Brain microvascular endothelial cell (primary cell): ENCODE measurements around the gene ASIC3.
"Not testable (repeated sequence)": the region's sequence is repeated elsewhere in the genome, so short reads cannot be mapped to it uniquely, and the experiment has no call there.

Experiments
- DNase-seq: peaks from one replicate; pipeline ENCODE4 v3.0.0-alpha.2; 2020
- H3K27ac ChIP-seq: fragments of 250-450 bp; sonication (Bioruptor Pico); 2 replicates; pipeline ENCODE4 v1.5.1; 2020; ENCODE audit warnings: mild to moderate bottlenecking, moderate library complexity
- H3K27me3 ChIP-seq: fragments of 250-450 bp; sonication (Bioruptor Pico); replicated peaks from 2 replicates; pipeline ENCODE4 v1.5.1; 2020; ENCODE audit warnings: mild to moderate bottlenecking
- H3K36me3 ChIP-seq: fragments of 250-450 bp; sonication (Bioruptor Pico); replicated peaks from 2 replicates; pipeline ENCODE4 v1.5.1; 2020; ENCODE audit warnings: mild to moderate bottlenecking
- H3K4me3 ChIP-seq: 2 replicates; pipeline ENCODE4 v1.5.1; 2011; ENCODE audit warnings: low read depth, mild to moderate bottlenecking, control low read depth, low read length, moderate library complexity
- in situ Hi-C: cut with HindIII; loops from 2 replicates; pipeline ENCODE4 v1.10.0; 2017; ENCODE audit warnings: low sequenced_read_pairs, low pct_ligation_motif_present
- TF ChIP-seq, protein P1 (sequence below): IDR thresholded peaks from 2 replicates; pipeline ENCODE4 v1.5.1; 2011; ENCODE audit warnings: low read depth, mild to moderate bottlenecking, moderate library complexity, low read length, control low read depth, inconsistent platforms; ENCODE audit errors: missing control alignments

ASIC3 gene

DNA sequence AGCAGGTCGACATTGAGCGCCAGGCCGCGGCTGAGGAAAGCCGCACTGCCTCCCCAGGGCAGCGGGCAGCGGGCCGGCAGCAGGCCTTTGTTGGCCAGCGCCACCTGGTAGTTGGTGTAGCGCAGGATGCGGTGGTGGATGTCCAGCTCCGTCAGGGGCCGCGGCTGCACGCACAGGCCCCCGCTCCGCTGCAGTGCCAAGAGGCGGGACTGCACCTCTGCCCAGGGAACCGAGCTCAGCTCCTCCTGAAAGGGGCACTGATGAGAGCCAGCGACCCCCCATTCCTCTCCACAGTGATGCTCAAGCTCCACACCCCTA is 29.2 kb upstream of the ASIC3 start:
- Histone ChIP-seq H3K4me3 (no peak overlapping the region), H3K27ac (no peak overlapping the region), H3K27me3 (peaks cover 27% of the 10 kb centered on the region), H3K36me3 (no peaks in the 10 kb centered on the region)
- in situ Hi-C loops, result no loop called here
- TF ChIP-seq, protein P1, sequence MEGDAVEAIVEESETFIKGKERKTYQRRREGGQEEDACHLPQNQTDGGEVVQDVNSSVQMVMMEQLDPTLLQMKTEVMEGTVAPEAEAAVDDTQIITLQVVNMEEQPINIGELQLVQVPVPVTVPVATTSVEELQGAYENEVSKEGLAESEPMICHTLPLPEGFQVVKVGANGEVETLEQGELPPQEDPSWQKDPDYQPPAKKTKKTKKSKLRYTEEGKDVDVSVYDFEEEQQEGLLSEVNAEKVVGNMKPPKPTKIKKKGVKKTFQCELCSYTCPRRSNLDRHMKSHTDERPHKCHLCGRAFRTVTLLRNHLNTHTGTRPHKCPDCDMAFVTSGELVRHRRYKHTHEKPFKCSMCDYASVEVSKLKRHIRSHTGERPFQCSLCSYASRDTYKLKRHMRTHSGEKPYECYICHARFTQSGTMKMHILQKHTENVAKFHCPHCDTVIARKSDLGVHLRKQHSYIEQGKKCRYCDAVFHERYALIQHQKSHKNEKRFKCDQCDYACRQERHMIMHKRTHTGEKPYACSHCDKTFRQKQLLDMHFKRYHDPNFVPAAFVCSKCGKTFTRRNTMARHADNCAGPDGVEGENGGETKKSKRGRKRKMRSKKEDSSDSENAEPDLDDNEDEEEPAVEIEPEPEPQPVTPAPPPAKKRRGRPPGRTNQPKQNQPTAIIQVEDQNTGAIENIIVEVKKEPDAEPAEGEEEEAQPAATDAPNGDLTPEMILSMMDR, result no peak
- no peak for DNase-seq

DNA sequence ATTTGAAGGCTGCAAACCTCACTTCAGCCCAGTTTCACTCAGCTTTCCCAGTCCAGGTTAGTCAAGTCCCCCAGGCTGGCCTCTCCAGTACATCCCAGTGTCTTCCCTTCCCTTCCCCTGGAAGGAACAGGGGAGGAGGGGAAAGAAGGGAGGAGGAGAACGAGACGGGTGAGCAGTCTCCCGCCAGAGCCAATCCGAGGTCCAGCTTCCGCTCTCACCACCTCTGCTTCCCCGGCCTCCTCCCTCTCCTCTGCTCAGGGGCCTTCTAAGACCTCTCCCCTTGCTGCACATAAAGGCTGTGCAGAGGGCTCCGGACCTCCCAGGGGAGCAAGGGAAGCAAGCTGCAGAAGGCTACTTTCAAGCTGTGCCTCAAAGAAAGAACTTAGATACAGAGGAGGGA is 28.1 kb upstream of the ASIC3 start:
- Histone ChIP-seq H3K27ac (no peak overlapping the region), H3K27me3 (peaks cover 27% of the 10 kb centered on the region), H3K4me3 (no peak overlapping the region), H3K36me3 (no peaks in the 10 kb centered on the region)
- TF ChIP-seq, protein P1, result no peak
- in situ Hi-C loops, result no loop called here
- no peak for DNase-seq

DNA sequence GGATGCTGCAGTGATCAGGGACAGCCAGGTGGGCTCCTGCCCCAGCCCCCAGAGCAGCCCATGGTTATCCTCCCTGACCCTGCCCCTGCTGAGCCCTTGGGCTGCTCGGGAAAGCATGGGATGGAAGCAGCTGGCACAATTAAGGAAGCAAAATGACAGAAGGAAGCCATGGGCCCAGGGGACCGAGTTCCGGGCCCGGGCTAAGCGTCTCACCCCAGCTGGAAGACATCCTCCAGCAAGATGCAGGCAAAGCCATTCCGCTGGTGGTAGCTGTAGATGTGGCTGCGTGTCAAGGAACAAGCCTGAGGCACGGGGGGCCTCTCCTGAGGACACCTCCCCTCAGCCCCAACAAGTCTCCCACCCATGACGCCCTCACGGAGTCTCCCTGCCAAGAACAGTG is 25.1 kb upstream of the ASIC3 start:
- Histone ChIP-seq H3K27me3 (peaks cover 24% of the 10 kb centered on the region), H3K4me3 (no peak overlapping the region), H3K36me3 (no peaks in the 10 kb centered on the region), H3K27ac (no peak overlapping the region)
- DNase-seq, result no peak
- TF ChIP-seq, protein P1, result no peak
- in situ Hi-C loops, result no loop called here

DNA sequence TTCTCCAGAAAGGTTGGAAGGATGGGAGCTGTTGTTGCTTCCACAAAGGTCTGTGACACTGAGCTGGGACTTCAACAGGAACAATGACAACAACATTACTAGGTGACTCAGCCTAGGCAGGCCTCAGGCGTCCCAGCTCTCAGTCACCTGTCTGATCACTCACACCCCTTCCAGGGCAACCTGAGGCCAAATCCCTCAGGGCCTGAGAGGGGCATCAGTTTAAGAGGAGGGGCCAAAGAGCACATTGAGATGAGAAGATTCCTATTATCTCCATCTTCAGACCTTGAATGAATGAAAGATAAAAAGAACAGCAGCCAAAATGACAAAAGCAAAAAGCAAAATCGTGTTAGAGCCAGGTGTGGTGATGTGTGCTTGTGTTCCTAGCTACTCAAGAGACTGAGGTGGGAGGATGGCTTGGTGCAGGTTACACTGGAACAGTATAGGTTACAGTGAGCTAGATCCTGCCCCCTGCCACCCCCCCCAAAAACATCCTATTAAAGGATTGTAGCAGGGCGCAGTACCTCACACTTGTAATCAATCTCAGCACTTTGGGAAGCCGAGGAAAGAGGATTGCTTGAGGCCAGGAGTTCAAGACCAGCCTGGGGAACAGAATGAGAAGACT is 23.8 kb upstream of the ASIC3 start, which contains the start of gene ATG9B:
Gene ATG9B (minus strand): TSS at position 60 of the 622 bp plus-strand sequence. CDS start 71 bp downstream, outside the sequence.
- Histone ChIP-seq H3K36me3 (no peaks in the 10 kb centered on the region), H3K27ac (no peak within 1 kb of the TSS), H3K27me3 (peaks cover 13% of the 10 kb centered on the region), H3K4me3 (no peak within 1 kb of the TSS)
- TF ChIP-seq, protein P1, result no peak
- DNase-seq, result no peak
- in situ Hi-C loops, result no loop called here

DNA sequence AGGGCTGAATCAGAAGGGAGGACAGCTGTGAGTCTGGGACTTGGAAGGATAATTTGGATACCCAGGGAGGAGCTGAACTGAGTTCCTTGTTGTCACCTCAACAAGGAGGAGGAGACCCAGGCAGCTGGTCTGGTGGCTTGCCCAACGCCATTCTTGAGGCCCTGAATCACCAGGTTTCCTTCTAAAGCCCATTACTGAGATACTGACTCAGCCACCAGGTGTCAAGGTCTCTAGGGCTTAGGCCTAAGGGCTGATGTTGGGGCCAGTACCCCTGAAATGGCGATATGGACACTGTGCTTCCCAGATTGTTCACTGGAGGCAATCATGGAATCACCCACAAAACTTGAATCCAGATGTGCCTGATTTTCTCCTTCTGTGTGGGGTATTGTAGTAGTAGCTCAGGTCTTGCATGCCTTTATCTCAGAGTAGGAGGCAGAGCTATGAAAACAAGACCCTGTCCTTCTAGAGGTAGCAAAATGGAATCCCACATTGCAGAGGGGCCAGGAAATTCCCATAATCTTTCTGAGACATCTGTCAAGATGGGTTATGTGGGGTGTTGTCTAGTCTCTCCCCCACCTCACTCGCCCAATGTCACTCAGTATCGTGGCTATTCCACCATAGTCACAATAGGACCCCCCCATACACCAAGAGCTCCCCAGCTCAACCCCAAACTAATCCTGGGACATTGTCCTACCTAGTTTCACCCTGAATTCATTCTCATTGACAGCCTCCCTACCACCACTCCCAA is 22.2 kb upstream of the ASIC3 start:
- DNase-seq, result no peak
- no peak overlapping the region for H3K27ac ChIP-seq
- H3K36me3 ChIP-seq, result no peaks in the 10 kb centered on the region
- in situ Hi-C loops, result no loop called here
- no peaks in the 10 kb centered on the region for H3K27me3 ChIP-seq
- TF ChIP-seq, protein P1, result no peak
- no peak overlapping the region for H3K4me3 ChIP-seq

DNA sequence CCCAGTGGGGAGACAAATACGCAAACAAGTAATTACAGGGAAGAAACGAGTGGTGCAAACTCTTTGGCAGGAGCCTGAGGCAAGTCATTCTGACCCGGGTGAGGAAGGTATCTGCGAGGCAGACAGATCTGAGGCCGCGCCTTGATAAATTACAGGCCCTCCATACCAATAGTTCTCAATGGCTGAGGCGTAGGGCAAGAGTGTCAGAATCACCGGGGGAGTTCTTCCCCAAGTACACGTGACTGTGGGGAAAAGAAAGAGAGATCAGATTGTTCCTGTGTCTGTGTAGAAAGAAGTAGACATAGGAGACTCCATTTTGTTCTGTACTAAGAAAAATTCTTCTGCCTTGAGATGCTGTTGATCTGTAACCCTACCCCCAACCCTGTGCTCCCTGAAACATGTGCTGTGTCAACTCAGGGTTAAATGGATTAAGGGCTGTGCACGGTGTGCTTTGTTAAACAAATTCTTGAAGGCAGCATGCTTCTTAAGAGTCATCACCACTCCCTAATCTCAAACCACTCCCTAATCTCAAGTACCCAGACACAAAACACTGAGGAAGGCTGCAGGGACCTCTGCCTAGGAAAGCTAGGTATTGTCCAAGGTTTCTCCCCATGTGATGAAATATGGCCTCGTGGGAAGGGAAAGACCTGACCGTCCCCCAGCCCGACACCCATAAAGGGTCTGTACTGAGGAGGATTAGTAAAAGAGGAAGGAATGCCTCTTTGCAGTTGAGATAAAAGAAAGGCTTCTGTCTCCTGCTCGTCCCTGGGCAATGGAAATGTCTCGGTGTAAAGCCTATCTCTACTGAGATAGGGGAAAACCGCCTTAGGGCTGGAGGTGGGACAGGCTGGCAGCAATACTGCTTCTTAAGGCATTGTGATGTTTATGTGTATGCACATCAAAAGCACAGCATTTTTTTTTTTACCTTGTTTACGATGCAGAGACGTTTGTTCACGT is 21.3 kb upstream of the ASIC3 start:
- H3K4me3 ChIP-seq, result not testable (repeated sequence)

DNA sequence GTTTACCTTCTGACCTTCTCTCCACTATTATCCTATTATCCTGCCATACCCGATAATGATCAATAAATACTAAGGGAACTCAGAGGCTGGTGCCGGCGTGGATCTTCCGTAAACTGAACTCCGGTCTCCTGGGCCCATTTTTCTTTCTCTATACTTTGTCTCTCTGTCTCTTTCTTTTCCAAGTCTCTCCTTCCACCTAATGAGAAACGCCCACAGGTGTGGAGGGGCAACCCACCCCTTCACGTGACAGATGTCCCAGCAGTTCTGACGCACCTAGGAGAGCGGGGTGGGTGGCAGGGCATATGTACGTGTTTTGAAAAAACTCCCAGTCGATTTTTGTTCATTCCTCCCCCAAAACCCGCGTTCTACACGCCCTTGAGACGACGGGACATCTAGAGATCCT is 20.6 kb upstream of the ASIC3 start:
- in situ Hi-C loops, DNase-seq, H3K27me3 ChIP-seq, H3K36me3 ChIP-seq: not testable (repeated sequence)
- Histone ChIP-seq H3K27ac (peak overlapping the region; percentile 72), H3K4me3 (peak overlapping the region; percentile 85)

More for the DNA sequence above, 21.3 kb upstream of the ASIC3 start:
- DNase-seq, H3K27ac ChIP-seq, H3K27me3 ChIP-seq, in situ Hi-C loops, H3K36me3 ChIP-seq: not testable (repeated sequence)
